RWPE2 (cell line): ENCODE measurements around the gene CACHD1.

Experiments
- ATAC-seq: fragments of 200-7000 bp; cut with Tn5 transposase; 3 replicates; pipeline ENCODE4 v1.9.1; 2021; ENCODE audit warnings: low read depth
- DNase-seq: peaks from one replicate; pipeline ENCODE4 v3.0.0-alpha.2; 2020; ENCODE audit warnings: low spot score
- H3K27ac ChIP-seq: fragments of 450-650 bp; 2 replicates; pipeline ENCODE4 v1.5.1; 2017; ENCODE audit warnings: mild to moderate bottlenecking; ENCODE audit not compliant: poor library complexity, severe bottlenecking
- H3K27me3 ChIP-seq: fragments of 250-450 bp; sonication (Bioruptor Pico); 2 replicates; pipeline ENCODE4 v1.5.1; 2021; ENCODE audit warnings: mild to moderate bottlenecking, moderate library complexity; ENCODE audit not compliant: insufficient read depth, poor library complexity, severe bottlenecking
- H3K36me3 ChIP-seq: fragments of 250-450 bp; sonication (Bioruptor Pico); 2 replicates; pipeline ENCODE4 v1.5.1; 2020; ENCODE audit warnings: low read depth, mild to moderate bottlenecking, moderate library complexity
- H3K4me1 ChIP-seq: fragments of 250-450 bp; sonication (Bioruptor Pico); 2 replicates; pipeline ENCODE4 v1.5.1; 2021; ENCODE audit warnings: mild to moderate bottlenecking, moderate library complexity; ENCODE audit not compliant: insufficient read depth, poor library complexity, severe bottlenecking
- H3K4me3 ChIP-seq: fragments of 250-450 bp; sonication (Bioruptor Pico); 2 replicates; pipeline ENCODE4 v1.5.1; 2021; ENCODE audit warnings: mild to moderate bottlenecking, moderate library complexity; ENCODE audit not compliant: severe bottlenecking
- H3K9me3 ChIP-seq: fragments of 250-450 bp; sonication (Bioruptor Pico); 2 replicates; pipeline ENCODE4 v1.5.1; 2021; ENCODE audit warnings: mild to moderate bottlenecking, moderate library complexity; ENCODE audit not compliant: severe bottlenecking
- TF ChIP-seq, protein P1 (sequence below): fragments of 450-650 bp; IDR thresholded peaks from one replicate; pipeline ENCODE4 v1.5.1; 2017; ENCODE audit warnings: mild to moderate bottlenecking, moderate library complexity; ENCODE audit not compliant: poor library complexity, severe bottlenecking

The CACHD1 gene

DNA sequence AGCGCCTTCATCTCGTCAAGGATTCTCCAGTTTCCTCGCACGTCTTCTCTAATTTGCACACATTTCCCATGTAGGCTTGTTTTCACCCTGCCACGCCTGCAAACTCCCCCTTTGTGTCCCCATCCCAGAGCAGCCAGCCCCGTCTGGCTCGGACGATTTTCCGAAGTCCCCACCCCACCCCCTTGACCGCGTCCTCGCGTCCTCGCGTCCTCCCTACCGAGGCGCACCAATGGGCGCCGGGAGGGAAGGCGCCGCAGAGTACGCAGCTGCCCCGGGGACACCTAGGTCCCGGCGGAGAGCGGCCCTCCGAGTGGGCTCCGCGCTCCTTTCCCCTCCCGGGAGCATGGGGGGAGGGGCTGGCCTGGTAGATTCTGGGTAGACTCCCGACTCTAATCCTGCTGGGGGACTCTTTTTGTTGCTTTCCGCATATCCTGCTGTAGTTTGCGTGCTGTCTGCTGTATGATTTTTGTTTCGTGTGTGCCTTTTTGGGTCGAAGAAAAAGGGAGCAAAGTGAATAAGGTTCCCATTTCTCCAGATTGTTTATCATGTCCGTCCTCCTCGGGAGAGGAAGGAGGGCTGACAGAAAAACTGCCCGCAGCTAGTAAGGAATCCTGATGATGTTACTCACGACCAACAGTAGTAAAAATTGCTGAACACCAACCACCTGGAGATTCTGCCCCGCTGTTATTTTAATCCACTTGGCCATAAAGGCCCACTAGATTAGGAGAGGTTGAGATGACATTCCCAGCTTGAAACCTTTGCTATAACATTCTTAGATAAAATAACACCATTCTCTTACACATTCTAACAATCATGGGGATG, 1.5 kb downstream of the CACHD1 start:
- H3K27me3 ChIP-seq, result no peaks in the 10 kb centered on the region
- no peak overlapping the region for H3K27ac ChIP-seq
- peak overlapping the region; percentile 73 for H3K4me3 ChIP-seq
- TF ChIP-seq, protein P1, sequence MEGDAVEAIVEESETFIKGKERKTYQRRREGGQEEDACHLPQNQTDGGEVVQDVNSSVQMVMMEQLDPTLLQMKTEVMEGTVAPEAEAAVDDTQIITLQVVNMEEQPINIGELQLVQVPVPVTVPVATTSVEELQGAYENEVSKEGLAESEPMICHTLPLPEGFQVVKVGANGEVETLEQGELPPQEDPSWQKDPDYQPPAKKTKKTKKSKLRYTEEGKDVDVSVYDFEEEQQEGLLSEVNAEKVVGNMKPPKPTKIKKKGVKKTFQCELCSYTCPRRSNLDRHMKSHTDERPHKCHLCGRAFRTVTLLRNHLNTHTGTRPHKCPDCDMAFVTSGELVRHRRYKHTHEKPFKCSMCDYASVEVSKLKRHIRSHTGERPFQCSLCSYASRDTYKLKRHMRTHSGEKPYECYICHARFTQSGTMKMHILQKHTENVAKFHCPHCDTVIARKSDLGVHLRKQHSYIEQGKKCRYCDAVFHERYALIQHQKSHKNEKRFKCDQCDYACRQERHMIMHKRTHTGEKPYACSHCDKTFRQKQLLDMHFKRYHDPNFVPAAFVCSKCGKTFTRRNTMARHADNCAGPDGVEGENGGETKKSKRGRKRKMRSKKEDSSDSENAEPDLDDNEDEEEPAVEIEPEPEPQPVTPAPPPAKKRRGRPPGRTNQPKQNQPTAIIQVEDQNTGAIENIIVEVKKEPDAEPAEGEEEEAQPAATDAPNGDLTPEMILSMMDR, result no peak
- H3K36me3 ChIP-seq, result no peaks in the 10 kb centered on the region
- H3K4me1 ChIP-seq, result peaks cover 9% of the 10 kb centered on the region
- H3K9me3 ChIP-seq, result no peaks in the 10 kb centered on the region
- DNase-seq (no peak), ATAC-seq (peak; percentile 28)

DNA sequence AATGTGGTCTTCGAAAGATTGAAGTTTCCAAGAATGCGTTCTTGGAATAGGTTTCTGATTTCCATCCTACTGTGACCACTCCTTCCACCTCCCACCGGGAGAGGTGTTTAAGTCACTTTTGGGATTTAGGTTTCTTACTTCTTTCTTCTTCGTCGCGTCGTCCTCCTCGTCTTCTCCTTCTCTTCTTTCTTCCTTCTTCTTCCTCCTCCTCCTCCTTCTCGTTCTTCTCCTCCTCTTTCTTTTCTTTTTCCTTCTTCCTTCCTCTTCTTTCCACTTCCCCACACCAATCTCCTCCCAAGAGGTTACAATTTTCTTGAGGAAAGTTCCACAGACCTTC, 2.1 kb downstream of the CACHD1 start:
- no peaks in the 10 kb centered on the region for H3K36me3 ChIP-seq
- no peak for ATAC-seq
- no peak overlapping the region for H3K27ac ChIP-seq
- no peaks in the 10 kb centered on the region for H3K27me3 ChIP-seq
- H3K4me3 ChIP-seq, result no peak overlapping the region
- TF ChIP-seq, protein P1, result no peak
- H3K4me1 ChIP-seq, result peaks cover 13% of the 10 kb centered on the region
- H3K9me3 ChIP-seq, result no peaks in the 10 kb centered on the region
- DNase-seq, result no peak

DNA sequence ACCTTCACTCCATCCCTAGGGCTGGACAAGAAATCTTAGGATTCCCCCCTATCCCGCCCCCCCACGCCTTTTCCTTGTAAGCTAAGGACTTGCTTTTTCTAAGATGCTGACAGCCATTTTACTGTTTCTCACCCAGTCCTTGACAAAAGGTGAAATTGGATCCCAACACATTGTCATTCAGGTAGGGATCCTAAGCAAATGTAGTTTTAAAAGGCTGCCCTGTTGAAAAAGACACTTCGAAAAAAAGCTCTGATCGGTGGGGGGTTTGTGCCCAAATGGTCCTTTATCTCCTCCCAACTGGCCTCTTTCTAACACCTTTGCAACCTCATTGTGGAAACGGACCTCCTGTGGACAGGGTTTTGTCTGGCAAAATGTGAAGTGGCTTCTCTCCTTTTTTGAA, 2.9 kb downstream of the CACHD1 start:
- Histone ChIP-seq H3K9me3 (no peaks in the 10 kb centered on the region), H3K27me3 (no peaks in the 10 kb centered on the region), H3K36me3 (no peaks in the 10 kb centered on the region), H3K27ac (no peak overlapping the region), H3K4me3 (no peak overlapping the region), H3K4me1 (peaks cover 13% of the 10 kb centered on the region)
- ATAC-seq, result no peak
- DNase-seq, result no peak
- TF ChIP-seq, protein P1, result no peak

DNA sequence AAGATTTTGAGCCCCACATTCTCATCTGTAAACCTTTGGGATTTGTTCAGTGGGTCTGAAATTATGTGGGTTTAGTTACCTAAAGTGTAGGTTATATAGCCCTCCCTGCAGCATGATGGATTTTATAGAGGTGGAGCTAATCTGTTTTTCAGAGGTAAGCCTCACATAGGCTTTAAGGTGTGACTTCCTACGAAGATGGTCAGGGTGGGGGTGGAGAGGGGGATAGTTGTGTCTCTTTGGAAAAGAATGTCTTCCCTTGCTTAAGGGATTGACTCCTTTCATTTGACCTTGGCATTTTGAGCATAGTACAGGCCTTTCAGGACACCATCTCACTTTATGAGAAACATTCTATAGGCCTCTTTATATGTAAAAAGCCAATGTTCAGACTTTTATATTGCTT, 3.4 kb downstream of the CACHD1 start:
- ATAC-seq (no peak), DNase-seq (no peak)
- Histone ChIP-seq H3K4me3 (no peak overlapping the region), H3K27ac (no peak overlapping the region), H3K27me3 (no peaks in the 10 kb centered on the region), H3K4me1 (peaks cover 13% of the 10 kb centered on the region), H3K36me3 (no peaks in the 10 kb centered on the region), H3K9me3 (no peaks in the 10 kb centered on the region)
- TF ChIP-seq, protein P1, result no peak

- DNase-seq (no peak), ATAC-seq (no peak)
- TF ChIP-seq, protein P1, result no peak
- H3K27me3 ChIP-seq, result no peaks in the 10 kb centered on the region
- H3K4me1 ChIP-seq, result peaks cover 13% of the 10 kb centered on the region
- no peak overlapping the region for H3K27ac ChIP-seq
- no peaks in the 10 kb centered on the region for H3K9me3 ChIP-seq
- H3K4me3 ChIP-seq, result no peak overlapping the region
- no peaks in the 10 kb centered on the region for H3K36me3 ChIP-seq
These were observed 4.2 kb downstream of the CACHD1 start for GRCh38 chr1:64474133-64474532.
